HFFc6 (cell line): ENCODE data around the gene NRXN2. TPM values are rescaled to one million over a fixed set of nuclear protein-coding genes. Genes with fewer than 3 reads are reported as not detected.

Source experiments
- DNase-seq: peaks from one replicate; pipeline ENCODE4 v3.0.0-alpha.2; 2018
- H3K27ac Mint-ChIP-seq: 2 replicates; pipeline ENCODE4 v1.8.0; 2020; ENCODE audit warnings: mild to moderate bottlenecking, mixed read lengths
- H3K27me3 Mint-ChIP-seq: 2 replicates; pipeline ENCODE4 v1.8.0; 2021; ENCODE audit warnings: mild to moderate bottlenecking, moderate library complexity, mixed read lengths; ENCODE audit not compliant: insufficient read depth
- H3K36me3 Mint-ChIP-seq: 2 replicates; pipeline ENCODE4 v1.8.0; 2021; ENCODE audit warnings: low read depth, mixed read lengths
- H3K4me1 Mint-ChIP-seq: 2 replicates; pipeline ENCODE4 v1.8.0; 2020; ENCODE audit warnings: low read depth, mixed read lengths
- H3K4me3 Mint-ChIP-seq: 2 replicates; pipeline ENCODE4 v1.8.0; 2020; ENCODE audit warnings: mild to moderate bottlenecking, moderate library complexity, mixed read lengths
- H3K9me3 Mint-ChIP-seq: 2 replicates; pipeline ENCODE4 v1.8.0; 2020; ENCODE audit warnings: mild to moderate bottlenecking, mixed read lengths
- CTCF ChIP-seq: fragments of 200-600 bp; sonication (generic); IDR thresholded peaks from 2 replicates; pipeline ENCODE4 v1.5.0; 2021; ENCODE audit warnings: antibody characterized with exemption, mild to moderate bottlenecking
- total RNA-seq, 6 experiments: library from RNA; stranded (reverse); fragmentation: NEBNext Ultra II Directional; extraction: Animal tissue kit (Norgen Biotek cat#: 25700); gene quantifications; 2 replicates in 1 of 6; 3 replicates in 5 of 6; pipeline ENCODE4 v1.2.3, GENCODE V29; 2021

Gene NRXN2
- total RNA-seq, 6 experiments from 2014 or later: 0.14 to 0.51 (median 0.31) TPM; not detected in 1

- Mint-ChIP-seq H3K27me3 (peaks cover 38% of the 10 kb centered on the region), H3K27ac (no peak overlapping the region), H3K4me3 (no peak overlapping the region), H3K9me3 (no peaks in the 10 kb centered on the region), H3K36me3 (no peaks in the 10 kb centered on the region), H3K4me1 (peaks cover 5% of the 10 kb centered on the region; the same call in 1 of the 2 replicates)
- no peak for DNase-seq
- no peak for TF ChIP-seq CTCF
Measured at GRCh38 chr11:64580412-64580811, 142.6 kb downstream of the NRXN2 start.

GRCh38 chr11:64577202-64577601 is 145.8 kb downstream of the NRXN2 start:
- Mint-ChIP-seq H3K27ac (no peak overlapping the region), H3K9me3 (no peaks in the 10 kb centered on the region), H3K4me3 (no peak overlapping the region), H3K4me1 (no peaks in the 10 kb centered on the region), H3K27me3 (peaks cover 35% of the 10 kb centered on the region), H3K36me3 (no peaks in the 10 kb centered on the region)
- no peak for TF ChIP-seq CTCF
- no peak for DNase-seq

GRCh38 chr11:64572143-64572542 is 150.9 kb downstream of the NRXN2 start:
- DNase-seq: no peak
- TF ChIP-seq CTCF: no peak
- Mint-ChIP-seq H3K27me3 (peaks cover 22% of the 10 kb centered on the region), H3K27ac (no peak overlapping the region), H3K4me3 (no peak overlapping the region), H3K9me3 (no peaks in the 10 kb centered on the region), H3K4me1 (no peaks in the 10 kb centered on the region), H3K36me3 (no peaks in the 10 kb centered on the region)

- no peak for DNase-seq
- H3K4me1 Mint-ChIP-seq: peaks cover 3% of the 10 kb centered on the region; the same call in 1 of the 2 replicates
- H3K27me3 Mint-ChIP-seq: peaks cover 21% of the 10 kb centered on the region
- H3K27ac Mint-ChIP-seq: no peak overlapping the region
- TF ChIP-seq CTCF: no peak
- H3K9me3 Mint-ChIP-seq: no peaks in the 10 kb centered on the region
- H3K36me3 Mint-ChIP-seq: no peaks in the 10 kb centered on the region
- H3K4me3 Mint-ChIP-seq: no peak overlapping the region
Measured at GRCh38 chr11:64571410-64572091, 151.4 kb downstream of the NRXN2 start.

- H3K9me3 Mint-ChIP-seq: no peaks in the 10 kb centered on the region
- no peak overlapping the region for H3K27ac Mint-ChIP-seq
- TF ChIP-seq CTCF: no peak
- H3K4me3 Mint-ChIP-seq: no peak overlapping the region
- H3K4me1 Mint-ChIP-seq: peaks cover 5% of the 10 kb centered on the region; the same call in 1 of the 2 replicates
- no peak for DNase-seq
- H3K27me3 Mint-ChIP-seq: peaks cover 20% of the 10 kb centered on the region
- no peaks in the 10 kb centered on the region for H3K36me3 Mint-ChIP-seq
Measured at GRCh38 chr11:64571050-64571409, 152.0 kb downstream of the NRXN2 start.
